IMR-90 (cell line): ENCODE data around the gene ST3GAL4. TPM values are rescaled to one million over a fixed set of nuclear protein-coding genes. Genes with fewer than 3 reads are reported as not detected.

ENCODE experiments used
- ATAC-seq: fragments of 200-7000 bp; cut with Tn5 transposase; 2 replicates; pipeline ENCODE4 v1.9.1; 2020; ENCODE audit warnings: low read depth, mild to moderate bottlenecking, moderate library complexity
- BruUV-seq: library from RNA; stranded (reverse); fragments of 400-500 nt; replicated peaks from 2 replicates; lab custom pipeline; 2021; lab: Mats Ljungman, UMichigan
- CTCF ChIA-PET: fragments of 300-600 bp; formaldehyde crosslinking; extraction: SDS; loops from one replicate; lab custom pipeline; 2021; ENCODE audit warnings: antibody characterized with exemption; lab: Yijun Ruan, JAX
- POLR2A ChIA-PET: fragments of 300-600 bp; sonication (Branson Sonifier 250); formaldehyde crosslinking; loops from one replicate; lab custom pipeline; 2022; ENCODE audit warnings: antibody characterized with exemption; ENCODE audit not compliant: unreplicated experiment; lab: Charles Lee
- DNase-seq: peaks from one replicate; pipeline ENCODE4 v3.0.0; 2013
- H2AFZ ChIP-seq: replicated peaks from 2 replicates; pipeline ENCODE3; 2013; ENCODE audit warnings: low read length, mild to moderate bottlenecking; ENCODE audit not compliant: poor library complexity
- H2AK5ac ChIP-seq: 2 replicates; pipeline ENCODE4 v1.6.1; 2013; ENCODE audit warnings: low read depth, low read length, inconsistent platforms
- H2AK9ac ChIP-seq: replicated peaks from 2 replicates; pipeline ENCODE3; 2013; ENCODE audit warnings: mild to moderate bottlenecking, low read depth, low read length, moderate library complexity; ENCODE audit not compliant: poor library complexity
- H2BK120ac ChIP-seq: 2 replicates; pipeline ENCODE4 v1.6.1; 2013; ENCODE audit warnings: low read depth, low read length, inconsistent platforms
- H2BK15ac ChIP-seq: 3 replicates; pipeline ENCODE4 v1.6.1; 2013; ENCODE audit warnings: low read depth, low read length, inconsistent platforms
- H2BK20ac ChIP-seq: 2 replicates; pipeline ENCODE4 v1.6.1; 2013; ENCODE audit warnings: low read depth, mild to moderate bottlenecking, inconsistent platforms, low read length, moderate library complexity
- H2BK5ac ChIP-seq: 2 replicates; pipeline ENCODE4 v1.6.1; 2013; ENCODE audit warnings: mild to moderate bottlenecking, low read depth, low read length, inconsistent platforms; ENCODE audit not compliant: poor library complexity, severe bottlenecking
- H3K14ac ChIP-seq: replicated peaks from 2 replicates; pipeline ENCODE4 v1.6.1; 2013; ENCODE audit warnings: low read depth, low read length, inconsistent platforms
- H3K18ac ChIP-seq: 2 replicates; pipeline ENCODE4 v1.6.1; 2013; ENCODE audit warnings: low read depth, low read length, control low read depth
- H3K23ac ChIP-seq: 2 replicates; pipeline ENCODE4 v1.6.1; 2013; ENCODE audit warnings: low read depth, low read length, inconsistent platforms
- H3K27ac ChIP-seq: 2 replicates; pipeline ENCODE4 v1.5.1; 2013; ENCODE audit warnings: mild to moderate bottlenecking, control low read depth, low read length; ENCODE audit not compliant: insufficient read depth
- H3K27me3 ChIP-seq: 2 replicates; pipeline ENCODE4 v1.6.1; 2013; ENCODE audit warnings: low read length; ENCODE audit not compliant: control insufficient read depth, insufficient read depth
- H3K36me3 ChIP-seq: 2 replicates; pipeline ENCODE4 v1.6.1; 2013; ENCODE audit warnings: low read length, mixed read lengths; ENCODE audit not compliant: control insufficient read depth, insufficient read depth
- H3K4ac ChIP-seq: 2 replicates; pipeline ENCODE4 v1.6.1; 2013; ENCODE audit warnings: low read depth, low read length, inconsistent platforms
- H3K4me1 ChIP-seq: 2 replicates; pipeline ENCODE4 v1.6.1; 2013; ENCODE audit warnings: low read length, mixed read lengths; ENCODE audit not compliant: control insufficient read depth, insufficient read depth
- H3K4me2 ChIP-seq: 2 replicates; pipeline ENCODE4 v1.6.1; 2013; ENCODE audit warnings: low read depth, mild to moderate bottlenecking, control low read depth, low read length, moderate library complexity
- H3K4me3 ChIP-seq: 2 replicates; pipeline ENCODE4 v1.5.1; 2013; ENCODE audit warnings: low read depth, mild to moderate bottlenecking, control low read depth, low read length, moderate library complexity; ENCODE audit not compliant: insufficient read depth
- H3K56ac ChIP-seq: 2 replicates; pipeline ENCODE4 v1.6.1; 2013; ENCODE audit warnings: low read length, inconsistent platforms; ENCODE audit not compliant: insufficient read depth; ENCODE audit errors: extremely low read depth
- H3K79me1 ChIP-seq, 2 experiments: 2 replicates each; pipeline ENCODE4 v1.6.1; 2013; ENCODE audit warnings: low read length in 2 of 2, inconsistent platforms in 1 of 2, low read depth in 1 of 2
- H3K9ac ChIP-seq: 2 replicates; pipeline ENCODE4 v1.6.1; 2013; ENCODE audit warnings: low read depth, low read length, control low read depth
- H3K9me1 ChIP-seq: 2 replicates; pipeline ENCODE4 v1.6.1; 2013; ENCODE audit warnings: low read length, inconsistent platforms; ENCODE audit not compliant: insufficient read depth
- H3K9me3 ChIP-seq: 2 replicates; pipeline ENCODE4 v1.6.1; 2013; ENCODE audit warnings: low read length; ENCODE audit not compliant: control insufficient read depth, insufficient read depth
- H4K20me1 ChIP-seq: 2 replicates; pipeline ENCODE4 v1.6.1; 2013; ENCODE audit warnings: low read length, inconsistent platforms; ENCODE audit not compliant: insufficient read depth
- H4K5ac ChIP-seq: 2 replicates; pipeline ENCODE4 v1.6.1; 2013; ENCODE audit warnings: mild to moderate bottlenecking, low read depth, low read length, control low read depth
- H4K8ac ChIP-seq, 2 experiments: 2 replicates each; pipeline ENCODE4 v1.6.1; 2013; ENCODE audit warnings: low read depth in 2 of 2, low read length in 2 of 2, control low read depth in 1 of 2, inconsistent platforms in 1 of 2
- H4K91ac ChIP-seq: 2 replicates; pipeline ENCODE4 v1.6.1; 2013; ENCODE audit warnings: low read depth, low read length, inconsistent platforms; ENCODE audit not compliant: insufficient read depth
- CEBPB ChIP-seq: IDR thresholded peaks from 2 replicates; pipeline ENCODE4 v1.6.1; 2012; ENCODE audit warnings: low read depth, low read length, improper control_type of control experiment
- FOS ChIP-seq: fragments of 150-350 bp; IDR thresholded peaks from 2 replicates; pipeline ENCODE4 v1.6.1; 2016; ENCODE audit warnings: low read depth, low read length
- MAFK ChIP-seq: IDR thresholded peaks from 2 replicates; pipeline ENCODE4 v1.6.1; 2012; ENCODE audit warnings: low read depth, low read length, improper control_type of control experiment
- MAZ ChIP-seq: IDR thresholded peaks from 2 replicates; pipeline ENCODE4 v1.6.1; 2012; ENCODE audit warnings: low read depth, mild to moderate bottlenecking, low read length, improper control_type of control experiment, moderate library complexity, borderline replicate concordance
- RCOR1 ChIP-seq: IDR thresholded peaks from 2 replicates; pipeline ENCODE4 v1.6.1; 2012; ENCODE audit warnings: mild to moderate bottlenecking, low read length, improper control_type of control experiment; ENCODE audit not compliant: insufficient replicate concordance
- RFX5 ChIP-seq: IDR thresholded peaks from 2 replicates; pipeline ENCODE4 v1.8.0; 2012; ENCODE audit warnings: low read depth, mild to moderate bottlenecking, low read length, moderate library complexity
- USF2 ChIP-seq: fragments of 150-350 bp; IDR thresholded peaks from 2 replicates; pipeline ENCODE4 v1.6.1; 2017; ENCODE audit warnings: mild to moderate bottlenecking, antibody characterized with exemption, low read length, low read depth
- WGBS, 2 experiments: methylation state at CpG; one replicate each; pipeline versions ENCODE4 v1.1.5 to v1.1.7; 2013; ENCODE audit warnings: missing lambda C conversion rate in 2 of 2; ENCODE audit not compliant: insufficient read length in 1 of 2; ENCODE audit errors: extremely low coverage in 2 of 2; 5-methylcytosine and 5-hydroxymethylcytosine counted together
- dilution Hi-C: fragments of 300-500 bp; cut with HindIII; formaldehyde crosslinking; loops from one replicate; pipeline ENCODE4 v1.14.3; 2018; ENCODE audit warnings: low sequenced_read_pairs; ENCODE audit not compliant: unreplicated experiment
- in situ Hi-C: fragments of 300-500 bp; cut with MboI; formaldehyde crosslinking; loops from 3 replicates; pipeline ENCODE4 v1.14.3; 2019; ENCODE audit warnings: low sequenced_read_pairs, inconsistent platforms, mixed read lengths
- intact Hi-C: fragments of 100-400 bp; cut with micrococcal nuclease; formaldehyde crosslinking; loops from 2 replicates; pipeline ENCODE4 v1.10.0; 2022
- polyA plus RNA-seq, 3 experiments: library from polyadenylated mRNA; depleted of rRNA; stranded (reverse); fragments of >200 nt; gene quantifications; 2 replicates each; pipeline ENCODE4 v1.2.3, GENCODE V29; 2012; ENCODE audit warnings: low replicate concordance in 1 of 3
- total RNA-seq: library from RNA; depleted of rRNA; stranded (reverse); fragments of >200 nt; gene quantifications from 2 replicates; pipeline ENCODE4 v1.2.3, GENCODE V29; 2012

Gene ST3GAL4
- total and polyA plus RNA-seq, 2 of the 4 experiments (the other 2 are of a cell fraction), result 17.0 to 19.7 TPM

DNA sequence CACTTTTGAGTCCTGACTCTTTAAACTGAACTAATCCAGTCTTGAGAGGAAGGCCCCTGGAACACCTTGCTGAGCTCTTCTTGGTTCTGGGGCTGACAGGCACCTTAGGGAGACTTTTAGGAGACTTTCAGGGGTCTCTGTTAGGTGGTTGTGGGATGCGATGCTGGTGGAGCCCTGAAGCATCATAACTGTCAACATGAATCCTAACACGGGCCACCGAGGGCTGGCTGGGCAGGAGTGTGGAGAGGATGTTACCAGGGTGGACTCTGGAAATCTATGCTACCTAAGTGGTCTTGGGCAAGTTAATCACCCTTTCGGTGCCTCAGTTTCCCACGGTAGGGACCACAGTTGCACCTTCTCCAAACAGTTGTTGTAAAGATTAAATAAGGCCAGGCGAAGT is 106.5 kb downstream of the ST3GAL4 start:
- Histone ChIP-seq H3K79me1 (no peaks in the 10 kb centered on the region), H3K4me3 (no peak overlapping the region), H3K18ac (no peak overlapping the region), H3K27ac (no peak overlapping the region), H3K23ac (no peak overlapping the region), H2BK5ac (no peak overlapping the region), H2AK5ac (no peak overlapping the region), H3K9me3 (peaks cover 5% of the 10 kb centered on the region), H2AK9ac (no peak overlapping the region), H3K4me1 (peaks cover 2% of the 10 kb centered on the region; the same call in 1 of the 2 replicates), H2BK20ac (no peak overlapping the region), H3K9ac (no peak overlapping the region), H3K9me1 (no peaks in the 10 kb centered on the region), H4K8ac (no peak overlapping the region), H2BK120ac (no peak overlapping the region), H4K5ac (no peak overlapping the region), H2AFZ (no peak overlapping the region), H2BK15ac (no peak overlapping the region), H4K20me1 (no peaks in the 10 kb centered on the region), H3K4ac (no peak overlapping the region), H3K56ac (no peak overlapping the region), H3K4me2 (no peak overlapping the region), H4K91ac (no peak overlapping the region), H3K14ac (no peak overlapping the region), H3K27me3 (no peaks in the 10 kb centered on the region; the same call in 1 of the 2 replicates), H3K36me3 (no peaks in the 10 kb centered on the region)
- in situ Hi-C loops (no loop called here), dilution Hi-C loops (no loop called here), intact Hi-C loops (no loop called here)
- CTCF ChIA-PET, result interaction anchor here (0.5 kb wide), 1 partner anchor 377 kb away, joined by 4 read pairs; no protein-coding TSS in a partner anchor
- 51% methylated on average over 2 of the region's 6 CpGs; no CpG with 5 or more reads in 1 of the 2 experiments for WGBS, 2 experiments
- no peak for DNase-seq
- no peak for ATAC-seq
- TF ChIP-seq RFX5 (no peak), USF2 (no peak), MAFK (no peak), CEBPB (no peak), MAZ (no peak), RCOR1 (no peak), FOS (no peak)
- POLR2A ChIA-PET, result no interaction called here
- no TSS peak for BruUV-seq
